Activated CD4-positive, alpha-beta memory T cell treated with anti-CD3 and anti-CD28 coated beads, Interleukin-2, amount 10 ng/mL, durations not matched to agents 7 days and 5 days (primary cell): ENCODE measurements around the gene S100A5. TPM values are rescaled to one million over a fixed set of nuclear protein-coding genes. Genes with fewer than 3 reads are reported as not detected.

Experiments
- CTCF ChIA-PET: fragments of 350-600 bp; sonication (Branson Sonifier 250); formaldehyde crosslinking; loops from one replicate; lab custom pipeline; 2021; ENCODE audit warnings: antibody characterized with exemption, inconsistent platforms; lab: Charles Lee
- POLR2A ChIA-PET: fragments of 350-600 bp; sonication (Branson Sonifier 250); formaldehyde crosslinking; loops from one replicate; lab custom pipeline; 2021; ENCODE audit warnings: antibody characterized with exemption; lab: Charles Lee
- DNase-seq: peaks from one replicate; pipeline ENCODE4 v3.0.0-alpha.2; 2020
- H3K27ac Mint-ChIP-seq: one replicate; pipeline ENCODE4 v1.8.0; 2021; ENCODE audit warnings: mild to moderate bottlenecking, mixed read lengths
- H3K27me3 Mint-ChIP-seq: one replicate; pipeline ENCODE4 v1.8.0; 2021; ENCODE audit warnings: mixed read lengths
- H3K36me3 Mint-ChIP-seq: one replicate; pipeline ENCODE4 v1.8.0; 2021; ENCODE audit warnings: low read depth, mixed read lengths
- H3K4me1 Mint-ChIP-seq: one replicate; pipeline ENCODE4 v1.8.0; 2021; ENCODE audit warnings: mixed read lengths
- H3K4me3 Mint-ChIP-seq: one replicate; pipeline ENCODE4 v1.8.0; 2021; ENCODE audit warnings: mild to moderate bottlenecking, mixed read lengths
- H3K9me3 Mint-ChIP-seq: one replicate; pipeline ENCODE4 v1.8.0; 2021; ENCODE audit warnings: mixed read lengths
- total RNA-seq, 2 experiments: library from RNA; stranded (reverse); gene quantifications; one replicate each; pipeline ENCODE4 v1.2.3, GENCODE V29; 2021

Gene S100A5
- total RNA-seq, 2 experiments from 2014 or later, result 2.2 to 4.7 TPM

DNA sequence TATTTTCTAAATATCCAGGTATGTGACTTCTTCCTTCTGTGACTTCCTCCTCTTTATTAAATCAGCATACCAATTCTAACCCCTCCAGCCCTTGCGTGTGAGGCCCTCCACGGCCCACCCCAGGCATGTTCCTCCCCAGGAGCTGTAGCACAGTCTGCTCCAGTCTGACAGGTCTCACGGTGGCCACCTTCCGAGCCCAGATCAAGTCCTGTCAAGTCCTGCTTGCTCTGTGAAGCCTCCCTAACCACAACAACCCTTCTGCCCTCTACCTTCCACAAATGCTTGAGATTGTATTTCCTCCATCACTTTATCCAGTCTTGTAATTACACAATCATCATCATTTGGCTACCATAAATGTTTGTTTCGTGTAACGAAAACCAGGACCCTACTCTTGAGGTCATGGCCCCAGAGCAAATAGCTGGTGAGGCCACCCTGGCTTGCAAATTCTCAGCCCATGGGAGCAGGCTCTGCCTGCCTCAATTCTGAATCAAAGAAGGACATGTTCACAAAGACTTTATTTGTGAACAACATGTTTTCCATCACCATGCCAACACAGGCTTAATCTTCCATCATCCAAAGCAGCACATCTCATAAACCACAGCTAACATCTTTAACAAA lies 47.3 kb downstream of the S100A5 start:
- no peak overlapping the region for H3K27ac Mint-ChIP-seq
- ChIA-PET CTCF (interaction anchor here (0.7 to 5.0 kb wide), 6 partner anchors 8 to 141 kb away, joined by 3 to 71 read pairs (median 14); partner anchors contain the start of gene S100A9), POLR2A (no interaction called here)
- no peaks in the 10 kb centered on the region for H3K36me3 Mint-ChIP-seq
- no peaks in the 10 kb centered on the region for H3K4me1 Mint-ChIP-seq
- no peaks in the 10 kb centered on the region for H3K9me3 Mint-ChIP-seq
- H3K27me3 Mint-ChIP-seq, result peaks cover 23% of the 10 kb centered on the region
- no peak for DNase-seq
- no peak overlapping the region for H3K4me3 Mint-ChIP-seq

DNA sequence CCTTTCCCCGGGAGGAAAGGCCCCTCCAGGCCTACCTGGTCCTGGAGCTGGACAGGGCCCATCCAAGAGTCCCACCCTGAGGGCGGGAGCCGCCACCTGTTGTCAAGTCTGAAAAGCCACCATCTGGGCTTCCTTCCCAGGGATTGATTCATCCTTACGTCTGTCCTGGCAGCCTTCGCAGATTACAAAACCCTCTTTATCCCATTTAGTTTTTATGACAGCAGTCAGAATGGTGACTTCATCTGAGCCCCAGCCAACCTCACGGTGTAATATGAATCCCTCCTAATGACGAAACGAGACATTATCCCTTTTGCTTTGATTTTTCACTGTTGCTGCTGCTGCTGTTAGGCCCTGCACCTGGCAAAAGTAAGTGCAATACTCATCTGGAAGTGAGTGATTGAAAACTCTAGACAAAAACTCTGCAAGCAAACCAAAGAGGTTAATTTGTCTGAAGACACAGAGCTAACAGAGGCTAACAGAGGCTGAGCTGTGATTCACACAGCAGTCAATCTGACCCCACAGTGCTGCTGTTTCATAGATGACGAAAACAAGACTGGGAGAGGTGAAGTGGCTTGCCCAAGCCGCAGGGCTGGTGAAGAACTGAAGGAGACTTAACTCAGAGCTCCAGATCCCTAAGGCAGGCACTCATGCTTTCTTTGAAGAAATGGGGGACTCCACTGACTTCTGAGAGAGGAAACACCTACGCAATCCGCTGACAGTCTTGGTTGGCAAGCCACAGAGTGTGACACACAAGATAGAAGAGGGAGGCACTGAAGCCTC lies 50.3 kb downstream of the S100A5 start:
- no peak overlapping the region for H3K27ac Mint-ChIP-seq
- ChIA-PET POLR2A (no interaction called here), CTCF (no interaction called here)
- no peaks in the 10 kb centered on the region for H3K36me3 Mint-ChIP-seq
- no peak overlapping the region for H3K4me3 Mint-ChIP-seq
- H3K9me3 Mint-ChIP-seq, result no peaks in the 10 kb centered on the region
- no peaks in the 10 kb centered on the region for H3K4me1 Mint-ChIP-seq
- DNase-seq, result no peak
- H3K27me3 Mint-ChIP-seq, result peaks cover 18% of the 10 kb centered on the region

DNA sequence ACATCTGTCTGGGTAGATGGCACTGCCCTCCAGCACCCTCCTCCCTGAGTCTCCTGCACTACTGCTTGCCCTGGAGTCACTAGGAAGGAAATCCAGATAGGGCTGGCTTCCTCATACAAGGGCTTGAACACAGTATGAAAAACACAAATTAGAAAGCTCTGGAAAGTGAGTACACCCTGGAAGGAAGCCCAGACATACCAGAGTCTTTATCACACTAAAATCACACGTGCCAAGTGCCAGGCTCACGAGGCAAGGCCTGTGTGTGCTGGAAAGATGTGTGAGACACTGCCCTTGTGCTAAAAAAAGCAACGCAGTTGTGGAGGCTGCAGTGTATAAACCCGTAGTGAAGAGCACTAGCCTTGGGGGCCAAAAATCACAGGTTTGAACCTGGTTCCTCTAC lies 52.0 kb downstream of the S100A5 start:
- H3K27ac Mint-ChIP-seq, result no peak overlapping the region
- ChIA-PET POLR2A (no interaction called here), CTCF (interaction anchor here (1.9 to 2.3 kb wide), 2 partner anchors 21 to 23 kb away, joined by 4 to 5 read pairs; no protein-coding TSS in a partner anchor)
- H3K27me3 Mint-ChIP-seq, result peaks cover 31% of the 10 kb centered on the region
- H3K4me3 Mint-ChIP-seq, result no peak overlapping the region
- no peaks in the 10 kb centered on the region for H3K36me3 Mint-ChIP-seq
- no peaks in the 10 kb centered on the region for H3K4me1 Mint-ChIP-seq
- no peak for DNase-seq
- no peaks in the 10 kb centered on the region for H3K9me3 Mint-ChIP-seq

- Mint-ChIP-seq H3K9me3 (no peaks in the 10 kb centered on the region), H3K36me3 (no peaks in the 10 kb centered on the region), H3K27me3 (peaks cover 31% of the 10 kb centered on the region), H3K27ac (no peak overlapping the region), H3K4me3 (no peak overlapping the region), H3K4me1 (no peaks in the 10 kb centered on the region)
- POLR2A ChIA-PET, result interaction anchor here (0.6 kb wide), 1 partner anchor 12 kb away, joined by 3 read pairs; no protein-coding TSS in a partner anchor
- no peak for DNase-seq
- CTCF ChIA-PET, result interaction anchor here (1.9 to 2.3 kb wide), 2 partner anchors 20 to 22 kb away, joined by 4 to 5 read pairs; no protein-coding TSS in a partner anchor
Measured at GRCh38 chr1:153487707-153488106, 53.0 kb downstream of the S100A5 start.

Other genes starting within 250 kb of the S100A5 start
- gene PGLYRP3, start 228.0 kb downstream of the S100A5 start, total RNA-seq, result not detected
- not detected for gene PGLYRP4, start 192.1 kb downstream of the S100A5 start, total RNA-seq
- gene S100A9, start 183.1 kb downstream of the S100A5 start, total RNA-seq, result under 1 TPM in 1 of 2 experiments, not detected in 1; 0.55 TPM
- gene S100A12, start 165.3 kb downstream of the S100A5 start, total RNA-seq, result not detected
- gene S100A8, start 149.9 kb downstream of the S100A5 start, total RNA-seq, result not detected
- not detected for gene S100A7A, start 124.4 kb downstream of the S100A5 start, total RNA-seq
- gene S100A7, start 80.3 kb downstream of the S100A5 start, total RNA-seq, result not detected
- 100 to 1,000 TPM; 781 to 799 TPM for gene S100A6, start 4.9 kb downstream of the S100A5 start, total RNA-seq
- 1,000 to 10,000 TPM; 1,297 to 1,322 TPM for gene S100A4, start 4.9 kb upstream of the S100A5 start, total RNA-seq
- gene S100A3, start 8.3 kb upstream of the S100A5 start, total RNA-seq, result not detected
- 1 to 10 TPM in 1 of 2 experiments, under 1 TPM in 1; 0.85 to 1.2 TPM for gene S100A2, start 24.9 kb upstream of the S100A5 start, total RNA-seq
- gene S100A16, start 72.2 kb upstream of the S100A5 start, total RNA-seq, result not detected
- gene S100A14, start 75.4 kb upstream of the S100A5 start, total RNA-seq, result not detected
- 1 to 10 TPM; 6.1 TPM for gene S100A13, start 86.6 kb upstream of the S100A5 start, total RNA-seq
- not detected for gene S100A1, start 87.5 kb upstream of the S100A5 start, total RNA-seq
- gene CHTOP, start 93.1 kb upstream of the S100A5 start, total RNA-seq, result 10 to 100 TPM; 84.7 to 87.1 TPM
- gene SNAPIN, start 117.8 kb upstream of the S100A5 start, total RNA-seq, result 10 to 100 TPM; 35.0 to 35.6 TPM
- 100 to 1,000 TPM; 166 to 169 TPM for gene ILF2, start 130.1 kb upstream of the S100A5 start, total RNA-seq
- gene NPR1, start 137.8 kb upstream of the S100A5 start, total RNA-seq, result not detected
- 10 to 100 TPM; 46.9 to 50.5 TPM for gene INTS3, start 187.1 kb upstream of the S100A5 start, total RNA-seq
- 10 to 100 TPM; 24.9 to 25.3 TPM for gene SLC27A3, start 234.5 kb upstream of the S100A5 start, total RNA-seq